HG03439 (cell line): ENCODE data around the gene GATD1.

Experiments
- ATAC-seq: cut with Tn5 transposase; IDR thresholded peaks from one replicate; pipeline ENCODE4 v1.9.1; 2021; ENCODE audit warnings: mild to moderate bottlenecking, moderate library complexity; ENCODE audit not compliant: unreplicated experiment

GATD1 gene

GRCh38 chr11:813072-813455 lies 35.8 kb upstream of the GATD1 start:
- ATAC-seq, result no peak

- no peak for ATAC-seq
Measured at GRCh38 chr11:812390-812789, 35.1 kb upstream of the GATD1 start.

GRCh38 chr11:811446-812245 lies 34.4 kb upstream of the GATD1 start:
- no peak for ATAC-seq

- no peak for ATAC-seq
Measured at GRCh38 chr11:810040-810567, 32.8 kb upstream of the GATD1 start.

- peak; percentile 73 for ATAC-seq
Measured at GRCh38 chr11:809287-810039, 32.2 kb upstream of the GATD1 start, which contains the start of gene RPLP2. TSS of gene RPLP2 (plus strand) at chr11:809967. CDS start at chr11:810235, 268 bp downstream.

- ATAC-seq, result peak; percentile 1
Measured at GRCh38 chr11:808427-809286, 31.4 kb upstream of the GATD1 start.

GRCh38 chr11:804599-804964 lies 27.3 kb upstream of the GATD1 start:
- no peak for ATAC-seq

GRCh38 chr11:803770-804598 lies 26.7 kb upstream of the GATD1 start:
- ATAC-seq, result no peak

GRCh38 chr11:803467-803742 lies 26.1 kb upstream of the GATD1 start:
- no peak for ATAC-seq

GRCh38 chr11:802693-803466 lies 25.6 kb upstream of the GATD1 start:
- no peak for ATAC-seq

GRCh38 chr11:802018-802617 lies 24.8 kb upstream of the GATD1 start:
- no peak for ATAC-seq

- ATAC-seq, result no peak
Measured at GRCh38 chr11:801097-801780, 24.0 kb upstream of the GATD1 start.

GRCh38 chr11:800473-800872 lies 23.2 kb upstream of the GATD1 start:
- no peak for ATAC-seq

- ATAC-seq, result no peak
Measured at GRCh38 chr11:799641-800316, 22.5 kb upstream of the GATD1 start.

GRCh38 chr11:798093-798713 lies 20.9 kb upstream of the GATD1 start, which contains the start of gene SLC25A22:
TSS of gene SLC25A22 (minus strand) at chr11:798281. CDS start at chr11:795006, 3,275 bp downstream.
- peak; percentile 47 for ATAC-seq

- ATAC-seq, result peak; percentile 38
Measured at GRCh38 chr11:797296-798092, 20.2 kb upstream of the GATD1 start.
